ACC112 (cell line): ENCODE measurements around the gene UNC45A.

Source experiments
- H2AFZ ChIP-seq: fragments of 200-600 bp; sonication (generic); one replicate; pipeline ENCODE4 v1.6.0; 2017; ENCODE audit warnings: antibody characterized with exemption, low read length; ENCODE audit not compliant: unreplicated experiment
- H3K27ac ChIP-seq: fragments of 200-600 bp; sonication (generic); 2 replicates; pipeline ENCODE4 v1.5.1; 2014; ENCODE audit warnings: low read depth, mild to moderate bottlenecking, antibody characterized with exemption, low read length, moderate library complexity
- H3K27me3 ChIP-seq: fragments of 200-600 bp; sonication (generic); 2 replicates; pipeline ENCODE4 v1.6.1; 2014; ENCODE audit warnings: mild to moderate bottlenecking, antibody characterized with exemption, low read length, moderate library complexity, mixed read lengths; ENCODE audit not compliant: insufficient read depth
- H3K36me3 ChIP-seq: fragments of 200-600 bp; sonication (generic); 2 replicates; pipeline ENCODE4 v1.6.1; 2016; ENCODE audit warnings: mild to moderate bottlenecking, antibody characterized with exemption, low read length, moderate library complexity, mixed read lengths; ENCODE audit not compliant: insufficient read depth
- H3K4me1 ChIP-seq: fragments of 200-600 bp; sonication (generic); one replicate; pipeline ENCODE4 v1.6.1; 2016; ENCODE audit warnings: low read length, mixed read lengths; ENCODE audit not compliant: insufficient read depth, unreplicated experiment, control insufficient read depth
- H3K4me3 ChIP-seq: fragments of 200-600 bp; sonication (generic); 2 replicates; pipeline ENCODE4 v1.5.1; 2014; ENCODE audit warnings: mild to moderate bottlenecking, low read depth, low read length
- H3K79me2 ChIP-seq: fragments of 200-600 bp; sonication (generic); one replicate; pipeline ENCODE4 v1.6.0; 2016; ENCODE audit warnings: low read length; ENCODE audit not compliant: control insufficient read depth, unreplicated experiment, insufficient read depth

Gene UNC45A

GRCh38 chr15:90948506-90948905 lies 13.4 kb downstream of the UNC45A start:
- no peaks in the 10 kb centered on the region for H3K79me2 ChIP-seq
- H2AFZ ChIP-seq, result no peak overlapping the region
- no peak overlapping the region for H3K4me3 ChIP-seq
- H3K27ac ChIP-seq, result no peak overlapping the region
- peaks cover 8% of the 10 kb centered on the region for H3K4me1 ChIP-seq
- peaks cover 41% of the 10 kb centered on the region; the same call in 1 of the 2 replicates for H3K36me3 ChIP-seq
- no peaks in the 10 kb centered on the region for H3K27me3 ChIP-seq

- H3K27ac ChIP-seq, result peak overlapping the region; percentile 34; the same call in 1 of the 2 replicates
- no peaks in the 10 kb centered on the region for H3K79me2 ChIP-seq
- H3K4me3 ChIP-seq, result no peak overlapping the region
- H3K4me1 ChIP-seq, result peaks cover 8% of the 10 kb centered on the region
- no peaks in the 10 kb centered on the region for H3K27me3 ChIP-seq
- no peak overlapping the region for H2AFZ ChIP-seq
- H3K36me3 ChIP-seq, result peaks cover 33% of the 10 kb centered on the region; the same call in 1 of the 2 replicates
These were observed 15.0 kb downstream of the UNC45A start for GRCh38 chr15:90949979-90950675.

- Histone ChIP-seq H2AFZ (no peak overlapping the region), H3K4me1 (peaks cover 8% of the 10 kb centered on the region), H3K27me3 (no peaks in the 10 kb centered on the region), H3K27ac (no peak overlapping the region), H3K4me3 (no peak overlapping the region), H3K36me3 (peaks cover 33% of the 10 kb centered on the region; the same call in 1 of the 2 replicates), H3K79me2 (peaks cover under 1% of the 10 kb centered on the region)
These were observed 15.6 kb downstream of the UNC45A start for GRCh38 chr15:90950676-90951075.

- Histone ChIP-seq H2AFZ (no peak overlapping the region), H3K4me1 (peaks cover 23% of the 10 kb centered on the region), H3K79me2 (peaks cover 12% of the 10 kb centered on the region), H3K4me3 (no peak overlapping the region), H3K27ac (no peak overlapping the region), H3K27me3 (no peaks in the 10 kb centered on the region), H3K36me3 (peaks cover 18% of the 10 kb centered on the region; the same call in 1 of the 2 replicates)
These were observed 18.0 kb downstream of the UNC45A start for GRCh38 chr15:90952901-90953677.

GRCh38 chr15:90953947-90954711 lies 19.0 kb downstream of the UNC45A start:
- Histone ChIP-seq H3K27me3 (no peaks in the 10 kb centered on the region), H3K27ac (peak overlapping the region; percentile 91; the same call in 1 of the 2 replicates), H2AFZ (no peak overlapping the region), H3K79me2 (peaks cover 13% of the 10 kb centered on the region), H3K4me3 (peak overlapping the region; percentile 87; the same call in 1 of the 2 replicates), H3K36me3 (peaks cover 17% of the 10 kb centered on the region; the same call in 1 of the 2 replicates), H3K4me1 (peaks cover 24% of the 10 kb centered on the region)

- Histone ChIP-seq H2AFZ (peak within 1 kb of the TSS; percentile 70), H3K27me3 (no peaks in the 10 kb centered on the region), H3K79me2 (peaks cover 13% of the 10 kb centered on the region), H3K4me1 (peaks cover 17% of the 10 kb centered on the region), H3K36me3 (peaks cover 14% of the 10 kb centered on the region; the same call in 1 of the 2 replicates), H3K27ac (peak within 1 kb of the TSS; percentile 91), H3K4me3 (peak within 1 kb of the TSS; percentile 87)
These were observed 19.9 kb downstream of the UNC45A start, which contains the start of gene RCCD1 for GRCh38 chr15:90954712-90955623. RCCD1 (plus strand) TSS chr15:90954884; CDS start chr15:90956735, 1,851 bp downstream.

- Histone ChIP-seq H3K27me3 (no peaks in the 10 kb centered on the region), H3K4me3 (peak overlapping the region; percentile 87), H2AFZ (peak overlapping the region; percentile 70), H3K4me1 (peaks cover 16% of the 10 kb centered on the region), H3K27ac (peak overlapping the region; percentile 91), H3K79me2 (peaks cover 13% of the 10 kb centered on the region), H3K36me3 (peaks cover 18% of the 10 kb centered on the region; the same call in 1 of the 2 replicates)
These were observed 20.7 kb downstream of the UNC45A start for GRCh38 chr15:90955624-90956273.

- peak overlapping the region; percentile 37 for H2AFZ ChIP-seq
- H3K27ac ChIP-seq, result peak overlapping the region; percentile 91; the same call in 1 of the 2 replicates
- peaks cover 16% of the 10 kb centered on the region for H3K4me1 ChIP-seq
- no peaks in the 10 kb centered on the region for H3K27me3 ChIP-seq
- peaks cover 13% of the 10 kb centered on the region; the same call in 1 of the 2 replicates for H3K36me3 ChIP-seq
- H3K79me2 ChIP-seq, result peaks cover 13% of the 10 kb centered on the region
- H3K4me3 ChIP-seq, result peak overlapping the region; percentile 87
These were observed 21.4 kb downstream of the UNC45A start for GRCh38 chr15:90956274-90957030.
